Measurements from ENCODE around the gene LEPROT. TPM values are rescaled to one million over a fixed set of nuclear protein-coding genes. Genes with fewer than 3 reads are reported as not detected.

LEPROT gene
- total RNA-seq, 1 donor from 2014 or later = 49.2 TPM

DNA sequence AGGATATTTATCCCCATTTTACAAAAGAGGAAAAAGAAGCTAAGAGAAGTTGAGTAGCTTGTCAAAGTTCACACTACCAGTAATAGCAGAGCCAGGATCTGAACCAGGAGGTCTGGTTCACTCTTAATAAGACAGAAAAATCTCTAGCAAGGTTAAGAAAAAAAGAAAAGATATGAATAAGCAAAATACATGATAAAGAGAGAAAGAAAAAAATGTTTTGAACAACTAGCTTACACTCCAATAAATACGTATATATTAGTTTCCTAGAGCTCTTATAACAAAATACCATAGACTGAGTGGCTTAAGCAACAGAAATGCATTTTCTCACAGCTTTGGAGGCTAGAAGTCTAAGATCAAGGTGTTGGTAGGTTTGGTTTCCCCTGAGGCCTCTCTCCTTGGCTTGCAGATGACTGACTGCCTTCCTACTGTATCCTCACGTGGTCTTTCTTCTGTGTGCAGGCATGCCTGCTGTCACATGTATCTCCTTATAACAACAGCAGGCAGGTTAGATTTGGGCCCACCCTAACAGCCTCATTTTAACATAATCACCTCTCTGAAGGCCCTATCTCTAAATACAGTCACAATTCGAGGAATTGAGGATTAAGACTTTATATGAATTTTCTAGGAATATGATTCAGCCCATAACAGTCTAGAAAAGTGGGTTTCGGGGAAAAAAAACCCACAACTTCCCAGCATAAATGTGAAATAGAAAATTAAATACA lies 60.4 kb downstream of the LEPROT start:
- TF ChIP-seq EZH2phosphoT487 (IDR thresholded peaks at IDR 0.05) (no peak), EZH2 (IDR thresholded peaks at IDR 0.05) (no peak)
- TF ChIP-seq, protein P1, sequence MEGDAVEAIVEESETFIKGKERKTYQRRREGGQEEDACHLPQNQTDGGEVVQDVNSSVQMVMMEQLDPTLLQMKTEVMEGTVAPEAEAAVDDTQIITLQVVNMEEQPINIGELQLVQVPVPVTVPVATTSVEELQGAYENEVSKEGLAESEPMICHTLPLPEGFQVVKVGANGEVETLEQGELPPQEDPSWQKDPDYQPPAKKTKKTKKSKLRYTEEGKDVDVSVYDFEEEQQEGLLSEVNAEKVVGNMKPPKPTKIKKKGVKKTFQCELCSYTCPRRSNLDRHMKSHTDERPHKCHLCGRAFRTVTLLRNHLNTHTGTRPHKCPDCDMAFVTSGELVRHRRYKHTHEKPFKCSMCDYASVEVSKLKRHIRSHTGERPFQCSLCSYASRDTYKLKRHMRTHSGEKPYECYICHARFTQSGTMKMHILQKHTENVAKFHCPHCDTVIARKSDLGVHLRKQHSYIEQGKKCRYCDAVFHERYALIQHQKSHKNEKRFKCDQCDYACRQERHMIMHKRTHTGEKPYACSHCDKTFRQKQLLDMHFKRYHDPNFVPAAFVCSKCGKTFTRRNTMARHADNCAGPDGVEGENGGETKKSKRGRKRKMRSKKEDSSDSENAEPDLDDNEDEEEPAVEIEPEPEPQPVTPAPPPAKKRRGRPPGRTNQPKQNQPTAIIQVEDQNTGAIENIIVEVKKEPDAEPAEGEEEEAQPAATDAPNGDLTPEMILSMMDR (IDR thresholded peaks at IDR 0.05) = no peak
- Histone ChIP-seq H4K20me1 (ENCODE audit: low read depth) (no peaks in the 10 kb centered on the region), H3K36me3 (no peaks in the 10 kb centered on the region), H3K4me1 (no peaks in the 10 kb centered on the region), H3K4me3 (no peak overlapping the region), H3K79me2 (ENCODE audit: low read depth) (no peaks in the 10 kb centered on the region), H3F3A (ENCODE audit: low read depth) (no peaks in the 10 kb centered on the region), H3K27me3 (no peaks in the 10 kb centered on the region), H3K4me2 (no peak overlapping the region), H3K9me3 (ENCODE audit: low read depth) (no peaks in the 10 kb centered on the region), H3K9ac (no peak overlapping the region), H2AFZ (replicated peaks) (no peak overlapping the region), H3K27ac (no peak overlapping the region)
- DNase-seq (ENCODE audit: low spot score) = no peak
- H3K4me1 Mint-ChIP-seq = peaks cover 4% of the 10 kb centered on the region
- H3K27me3 Mint-ChIP-seq (ENCODE audit: insufficient read depth, low read depth) = peaks cover under 1% of the 10 kb centered on the region
- no peaks in the 10 kb centered on the region for H3K9me3 Mint-ChIP-seq
- H3K36me3 Mint-ChIP-seq = no peaks in the 10 kb centered on the region
- H3K4me3 Mint-ChIP-seq = no peak overlapping the region
- H3K27ac Mint-ChIP-seq = no peak overlapping the region

DNA sequence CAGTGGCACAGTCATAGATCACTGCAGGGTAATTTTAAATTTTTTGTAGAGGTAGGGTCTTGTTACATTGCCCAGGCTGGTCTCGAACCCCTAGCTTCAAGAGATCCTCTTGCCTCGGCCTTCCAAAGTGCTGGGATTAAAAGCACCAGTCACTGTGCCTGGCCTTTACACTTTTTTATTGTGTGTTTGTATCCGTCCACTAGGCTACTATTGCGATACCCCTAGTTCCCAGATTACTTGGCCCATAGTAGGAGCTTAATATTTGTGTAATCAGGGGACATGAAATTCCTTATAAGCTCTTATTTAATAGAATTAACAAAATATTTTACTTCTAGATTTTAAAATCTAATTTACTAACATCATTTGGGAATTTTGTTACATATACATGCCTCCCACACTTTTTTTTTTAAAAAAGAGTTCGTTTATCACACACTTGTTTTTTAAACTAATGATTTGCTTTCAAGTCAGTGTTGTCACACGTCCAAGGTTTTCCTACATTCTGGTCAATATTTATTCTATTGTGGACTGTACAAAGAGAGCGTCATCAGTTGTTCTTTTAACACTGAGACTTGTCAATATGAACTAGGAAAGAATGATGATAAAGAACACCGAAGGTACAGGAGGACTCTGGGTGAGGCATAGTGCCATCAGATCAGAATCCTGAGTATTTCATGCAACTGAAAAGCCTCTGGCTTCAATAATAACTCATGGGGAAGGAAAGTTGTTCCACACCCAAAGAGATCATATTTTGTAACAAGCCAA lies 63.7 kb downstream of the LEPROT start:
- Mint-ChIP-seq H3K36me3 (no peaks in the 10 kb centered on the region), H3K4me3 (no peak overlapping the region), H3K9me3 (no peaks in the 10 kb centered on the region), H3K27me3 (ENCODE audit: insufficient read depth, low read depth) (no peaks in the 10 kb centered on the region), H3K27ac (no peak overlapping the region), H3K4me1 (no peaks in the 10 kb centered on the region)
- no peak for DNase-seq (ENCODE audit: low spot score)
- H4K20me1 ChIP-seq (ENCODE audit: low read depth) = no peaks in the 10 kb centered on the region
- no peak overlapping the region for H3K9ac ChIP-seq
- no peak overlapping the region for H3K4me2 ChIP-seq
- H3K4me1 ChIP-seq = no peaks in the 10 kb centered on the region
- no peaks in the 10 kb centered on the region for H3K79me2 ChIP-seq (ENCODE audit: low read depth)
- H3K27ac ChIP-seq = no peak overlapping the region
- no peaks in the 10 kb centered on the region for H3F3A ChIP-seq (ENCODE audit: low read depth)
- no peaks in the 10 kb centered on the region for H3K9me3 ChIP-seq (ENCODE audit: low read depth)
- H3K36me3 ChIP-seq = no peaks in the 10 kb centered on the region
- no peak overlapping the region for H2AFZ ChIP-seq (replicated peaks)
- no peak overlapping the region for H3K4me3 ChIP-seq
- H3K27me3 ChIP-seq = no peaks in the 10 kb centered on the region
- TF ChIP-seq EZH2phosphoT487 (IDR thresholded peaks at IDR 0.05) = no peak
- no peak for TF ChIP-seq EZH2 (IDR thresholded peaks at IDR 0.05)
- TF ChIP-seq, protein P1 (IDR thresholded peaks at IDR 0.05) = no peak

Small RNA genes lying within 50 kb of the gene (small RNA-seq; reads per million reads assigned to genes)
- gene RNU2-15P = not detected

Other genes starting within 250 kb of the LEPROT start
- gene DNAJC6, start 111.1 kb upstream of the LEPROT start, total RNA-seq (ENCODE audit: low replicate concordance) = 13.0 and 21.9 TPM in 2 replicates
- 11.4 and 15.2 TPM in 2 replicates for gene LEPR, start within 50 bp of the LEPROT start, total RNA-seq (ENCODE audit: low replicate concordance)